Right kidney (tissue), 1 donor: Measurements from ENCODE around the gene RGS10.

Experiments
- DNase-seq: peaks from one replicate; pipeline ENCODE4 v3.0.0-alpha.2; 2016

Gene RGS10

GRCh38 chr10:119520283-119520682 is 22.2 kb downstream of the RGS10 start:
- no peak for DNase-seq

- DNase-seq = no peak
These were observed 23.6 kb downstream of the RGS10 start for GRCh38 chr10:119518936-119519335.

- DNase-seq = no peak
These were observed 24.3 kb downstream of the RGS10 start for GRCh38 chr10:119518176-119518575.

GRCh38 chr10:119517235-119518141 is 25.0 kb downstream of the RGS10 start:
- DNase-seq = no peak

- DNase-seq = no peak
These were observed 25.9 kb downstream of the RGS10 start for GRCh38 chr10:119516381-119517234.

GRCh38 chr10:119515511-119516045 is 26.9 kb downstream of the RGS10 start:
- DNase-seq = no peak

GRCh38 chr10:119514819-119515218 is 27.7 kb downstream of the RGS10 start:
- DNase-seq = no peak

GRCh38 chr10:119511828-119512515 is 30.5 kb downstream of the RGS10 start:
- no peak for DNase-seq

- no peak for DNase-seq
These were observed 32.5 kb downstream of the RGS10 start for GRCh38 chr10:119509909-119510451.

DNA sequence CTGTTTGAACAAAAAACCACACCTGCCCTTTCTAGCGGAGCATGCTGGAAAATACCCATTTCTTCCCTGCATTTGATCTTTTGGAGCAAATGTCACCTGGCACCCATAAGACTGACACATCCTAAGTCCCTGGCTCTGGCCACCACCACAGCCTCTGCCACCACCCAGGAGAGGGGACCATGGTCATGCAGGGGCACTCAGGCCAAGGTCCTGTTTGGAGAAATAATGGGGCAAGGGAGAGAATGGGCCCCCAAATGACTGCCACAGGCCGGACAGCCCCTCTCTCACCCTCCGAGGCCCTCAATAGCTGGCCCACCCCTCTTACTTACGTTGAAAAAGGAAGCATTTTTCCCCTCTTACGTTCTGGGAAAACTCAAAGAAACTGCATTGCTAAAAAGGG is 35.4 kb downstream of the RGS10 start:
- no peak for DNase-seq

- no peak for DNase-seq
These were observed 36.8 kb downstream of the RGS10 start for GRCh38 chr10:119505588-119506315.

DNA sequence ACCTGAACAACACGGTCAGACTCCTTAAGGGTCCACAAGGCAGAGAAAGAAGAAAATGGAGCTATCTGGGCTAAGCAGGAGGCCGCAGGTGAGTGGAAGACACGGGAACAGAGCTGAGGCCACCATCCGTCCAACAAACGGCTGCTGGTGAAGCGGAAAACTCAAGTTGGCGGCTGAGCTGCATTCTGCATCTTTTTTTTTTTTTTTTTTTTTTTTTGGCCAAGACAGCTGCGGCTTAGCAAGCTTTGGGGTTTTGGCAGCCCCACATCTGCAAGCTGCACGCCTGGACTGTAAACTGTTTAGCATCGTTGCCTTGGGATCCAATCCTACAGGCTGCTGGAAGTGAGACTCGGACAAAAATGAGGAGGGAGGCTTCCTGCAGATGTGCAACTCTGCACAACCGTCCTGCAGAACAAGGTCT is 37.4 kb downstream of the RGS10 start:
- no peak for DNase-seq

DNA sequence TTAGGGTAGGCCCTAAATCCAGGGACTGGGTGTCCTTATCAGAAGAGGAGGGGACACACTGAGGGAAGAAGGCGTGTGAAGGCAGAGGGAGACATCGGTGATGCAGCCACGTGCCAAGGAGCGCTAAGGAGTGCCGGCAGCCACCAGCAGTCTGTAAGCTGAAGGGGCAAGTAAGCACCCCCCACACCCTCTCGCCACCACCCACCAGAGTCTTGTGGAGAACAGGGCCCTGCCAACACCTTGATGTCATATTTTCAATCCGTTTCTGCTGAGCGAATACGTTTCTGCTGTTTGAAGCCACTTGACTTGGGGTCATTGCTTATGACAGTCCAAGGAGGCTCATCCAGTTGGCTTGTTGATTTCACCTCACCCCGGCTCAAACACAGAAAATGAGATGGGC is 37.9 kb downstream of the RGS10 start:
- DNase-seq = no peak

GRCh38 chr10:119503821-119504220 is 38.7 kb downstream of the RGS10 start:
- DNase-seq = no peak

- no peak for DNase-seq
These were observed 39.8 kb downstream of the RGS10 start for GRCh38 chr10:119502618-119503155.

DNA sequence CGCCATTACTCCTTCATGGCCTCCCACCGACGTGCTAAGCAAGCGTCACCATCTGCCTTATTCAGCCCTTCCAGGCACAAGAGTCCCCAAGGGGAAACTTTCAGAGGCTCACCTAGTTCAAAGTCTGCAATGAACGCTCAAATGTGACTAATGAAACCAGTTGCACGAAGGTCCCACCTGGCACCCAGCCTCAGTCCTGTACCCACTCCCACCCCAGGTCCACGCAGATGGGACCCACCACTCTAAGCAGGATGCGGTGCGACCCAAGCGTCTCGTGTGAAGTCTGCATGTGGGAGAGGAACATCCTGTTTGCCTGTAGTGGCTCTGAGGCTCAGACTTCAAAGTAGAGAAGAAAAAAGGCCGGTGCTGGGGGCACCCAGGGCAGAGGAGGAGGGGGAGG is 40.3 kb downstream of the RGS10 start:
- no peak for DNase-seq

- no peak for DNase-seq
These were observed 40.8 kb downstream of the RGS10 start for GRCh38 chr10:119501690-119502089.

GRCh38 chr10:119500821-119501220 is 41.7 kb downstream of the RGS10 start:
- DNase-seq = no peak

DNA sequence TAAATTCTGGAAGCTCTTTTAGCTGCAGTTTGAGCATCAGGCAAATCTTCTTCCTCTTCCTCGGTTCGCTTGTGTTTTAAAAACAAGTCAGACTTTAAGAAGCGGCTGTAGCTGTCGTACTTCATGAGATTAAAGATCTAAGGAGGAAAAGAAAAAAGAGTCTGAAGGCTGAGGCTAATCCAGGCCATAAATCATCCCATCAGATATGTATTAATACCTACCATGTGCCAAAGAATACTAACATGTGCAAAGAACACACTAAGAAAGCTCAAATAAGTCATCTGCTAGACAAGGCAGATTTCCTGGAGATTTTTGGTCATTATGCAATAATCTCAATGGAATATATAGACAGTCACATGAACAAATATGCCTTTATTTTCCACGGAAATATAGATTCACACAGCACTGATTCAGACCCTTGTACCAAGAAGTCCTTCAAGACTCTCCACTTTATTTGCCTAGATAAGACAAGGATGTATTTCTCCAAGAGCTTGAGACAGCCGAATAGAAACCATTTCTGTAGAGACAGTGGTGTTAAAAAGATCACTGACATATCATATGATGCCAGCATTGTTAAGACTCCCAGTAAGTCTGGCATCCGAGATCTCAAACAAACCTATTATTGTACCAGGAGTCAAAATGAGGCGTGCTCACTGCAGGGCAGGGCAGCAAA is 42.3 kb downstream of the RGS10 start:
- no peak for DNase-seq

DNA sequence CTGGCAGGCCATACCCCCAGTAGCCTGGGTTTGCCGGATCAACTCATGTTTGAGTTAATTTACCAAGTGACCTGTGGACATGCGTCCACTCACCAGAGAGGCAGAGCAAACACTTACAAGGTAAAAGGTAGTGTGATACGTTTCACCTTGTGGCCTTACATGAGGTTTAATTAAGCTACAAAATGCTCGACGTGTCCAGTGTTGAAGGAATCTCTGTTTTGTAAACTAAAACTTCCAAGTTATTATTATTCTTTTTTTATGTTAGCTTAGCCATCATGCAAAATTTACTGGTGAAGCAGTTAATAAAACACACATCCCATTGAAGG is 42.9 kb downstream of the RGS10 start:
- DNase-seq = no peak
